Mesodermal cell (in vitro differentiated cells): ENCODE data around the gene USP17L5.
"Not testable (repeated sequence)": the region's sequence is repeated elsewhere in the genome, so short reads cannot be mapped to it uniquely, and the experiment has no call there.

Experiments used
- H3K27ac ChIP-seq: 2 replicates; pipeline ENCODE4 v1.7.0; 2013; ENCODE audit warnings: mild to moderate bottlenecking, low read depth, low read length, moderate library complexity; ENCODE audit not compliant: severe bottlenecking
- H3K36me3 ChIP-seq: 2 replicates; pipeline ENCODE4 v1.7.1; 2013; ENCODE audit warnings: mild to moderate bottlenecking, low read length, moderate library complexity; ENCODE audit not compliant: control insufficient read depth, insufficient read depth
- H3K4me1 ChIP-seq: one replicate; pipeline ENCODE4 v1.7.1; 2013; ENCODE audit warnings: mild to moderate bottlenecking, low read length; ENCODE audit not compliant: insufficient read depth, control insufficient read depth, poor library complexity, severe bottlenecking
- H3K4me3 ChIP-seq: 2 replicates; pipeline ENCODE4 v1.7.0; 2013; ENCODE audit warnings: low read length, control low read depth, mild to moderate bottlenecking; ENCODE audit not compliant: insufficient read depth, poor library complexity, severe bottlenecking; ENCODE audit errors: extremely low read depth
- H3K9me3 ChIP-seq: 2 replicates; pipeline ENCODE4 v1.7.1; 2013; ENCODE audit warnings: mild to moderate bottlenecking, low read length, moderate library complexity; ENCODE audit not compliant: control insufficient read depth
- WGBS, 2 experiments: methylation state at CpG; one replicate each; pipeline ENCODE4 v1.1.5; 2013; ENCODE audit warnings: missing lambda C conversion rate in 2 of 2; ENCODE audit not compliant: insufficient coverage in 2 of 2; 5-methylcytosine and 5-hydroxymethylcytosine counted together

The USP17L5 gene

GRCh38 chr4:9379881-9380280, 40.7 kb downstream of the USP17L5 start:
- H3K36me3 ChIP-seq, H3K4me1 ChIP-seq, H3K9me3 ChIP-seq, H3K4me3 ChIP-seq, H3K27ac ChIP-seq: not testable (repeated sequence)
- WGBS, 2 experiments = 30 to 33% methylated on average over 1 of the region's 1 CpG

- not testable (repeated sequence) for H3K4me1 ChIP-seq, H3K9me3 ChIP-seq, H3K27ac ChIP-seq, H3K36me3 ChIP-seq
- 49 to 64% methylated on average over 8 to 18 of the region's 36 CpGs for WGBS, 2 experiments
- H3K4me3 ChIP-seq = peak overlapping the region; percentile 14
Measured at GRCh38 chr4:9381012-9381534, 41.9 kb downstream of the USP17L5 start.

- Histone ChIP-seq H3K27ac (no peak overlapping the region), H3K4me3 (no peak overlapping the region), H3K4me1 (no peaks in the 10 kb centered on the region), H3K9me3 (no peaks in the 10 kb centered on the region), H3K36me3 (no peaks in the 10 kb centered on the region)
- WGBS, 2 experiments = 50 to 67% methylated on average over 1 of the region's 1 CpG
Measured at GRCh38 chr4:9384126-9384525, 44.9 kb downstream of the USP17L5 start.

- not testable (repeated sequence) for H3K9me3 ChIP-seq, H3K36me3 ChIP-seq, H3K27ac ChIP-seq, H3K4me3 ChIP-seq, H3K4me1 ChIP-seq
- 88 to 100% methylated on average over 1 of the region's 2 CpGs for WGBS, 2 experiments
Measured at GRCh38 chr4:9389001-9389400, 49.8 kb downstream of the USP17L5 start.
